Brain microvascular endothelial cell (primary cell): ENCODE results near the gene PAK2.

Source experiments
- DNase-seq: peaks from one replicate; pipeline ENCODE4 v3.0.0-alpha.2; 2020
- H3K27ac ChIP-seq: fragments of 250-450 bp; sonication (Bioruptor Pico); 2 replicates; pipeline ENCODE4 v1.5.1; 2020; ENCODE audit warnings: mild to moderate bottlenecking, moderate library complexity
- H3K27me3 ChIP-seq: fragments of 250-450 bp; sonication (Bioruptor Pico); replicated peaks from 2 replicates; pipeline ENCODE4 v1.5.1; 2020; ENCODE audit warnings: mild to moderate bottlenecking
- H3K36me3 ChIP-seq: fragments of 250-450 bp; sonication (Bioruptor Pico); replicated peaks from 2 replicates; pipeline ENCODE4 v1.5.1; 2020; ENCODE audit warnings: mild to moderate bottlenecking
- H3K4me3 ChIP-seq: 2 replicates; pipeline ENCODE4 v1.5.1; 2011; ENCODE audit warnings: low read depth, mild to moderate bottlenecking, control low read depth, low read length, moderate library complexity
- CTCF ChIP-seq: IDR thresholded peaks from 2 replicates; pipeline ENCODE4 v1.5.1; 2011; ENCODE audit warnings: low read depth, mild to moderate bottlenecking, moderate library complexity, low read length, control low read depth, inconsistent platforms; ENCODE audit errors: missing control alignments
- in situ Hi-C: cut with HindIII; loops from 2 replicates; pipeline ENCODE4 v1.10.0; 2017; ENCODE audit warnings: low sequenced_read_pairs, low pct_ligation_motif_present

Gene PAK2

GRCh38 chr3:196739671-196740480, at the start of gene PAK2:
PAK2 (plus strand) TSS chr3:196739857; CDS start chr3:196782647, 42,790 bp downstream.
- TF ChIP-seq CTCF: peak; percentile 1
- H3K4me3 ChIP-seq: peak within 1 kb of the TSS; percentile 71
- peak within 1 kb of the TSS; percentile 93 for H3K27ac ChIP-seq
- H3K27me3 ChIP-seq: no peaks in the 10 kb centered on the region
- DNase-seq: peak; percentile 76
- in situ Hi-C loops: no loop called here
- peaks cover 3% of the 10 kb centered on the region for H3K36me3 ChIP-seq

GRCh38 chr3:196689941-196690660, 49.6 kb upstream of the PAK2 start:
- no peak for DNase-seq
- no peak overlapping the region for H3K4me3 ChIP-seq
- H3K27me3 ChIP-seq: no peaks in the 10 kb centered on the region
- no peak for TF ChIP-seq CTCF
- no peak overlapping the region for H3K27ac ChIP-seq
- H3K36me3 ChIP-seq: no peaks in the 10 kb centered on the region
- in situ Hi-C loops: no loop called here

DNA sequence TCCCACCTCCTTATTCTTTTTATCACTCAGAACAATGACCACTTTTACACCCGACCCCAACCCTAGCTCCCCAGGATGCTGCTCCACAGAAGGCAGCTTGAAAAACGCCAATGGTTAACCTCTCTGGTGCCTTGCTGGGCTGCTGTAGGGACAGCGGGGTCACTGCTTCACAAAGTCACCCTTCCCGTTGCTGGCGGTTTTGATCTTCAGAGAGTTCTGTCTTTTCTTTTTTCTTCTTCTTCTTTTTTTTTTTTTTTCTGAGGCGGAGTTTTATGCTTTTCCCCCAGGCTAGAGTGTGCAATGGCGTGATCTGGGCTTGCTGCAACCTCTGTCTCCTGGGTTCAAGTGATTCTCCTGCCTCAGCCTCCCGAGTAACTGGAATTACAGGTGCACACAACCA, 48.3 kb upstream of the PAK2 start:
- no peak overlapping the region for H3K4me3 ChIP-seq
- H3K27me3 ChIP-seq: no peaks in the 10 kb centered on the region
- no peak for DNase-seq
- H3K36me3 ChIP-seq: no peaks in the 10 kb centered on the region
- in situ Hi-C loops: no loop called here
- TF ChIP-seq CTCF: no peak
- H3K27ac ChIP-seq: no peak overlapping the region

- H3K27me3 ChIP-seq: no peaks in the 10 kb centered on the region
- H3K36me3 ChIP-seq: no peaks in the 10 kb centered on the region
- in situ Hi-C loops: no loop called here
- no peak for DNase-seq
- no peak overlapping the region for H3K27ac ChIP-seq
- no peak overlapping the region for H3K4me3 ChIP-seq
- peak; percentile 7 for TF ChIP-seq CTCF
These were observed 45.4 kb upstream of the PAK2 start for GRCh38 chr3:196694202-196694638.

DNA sequence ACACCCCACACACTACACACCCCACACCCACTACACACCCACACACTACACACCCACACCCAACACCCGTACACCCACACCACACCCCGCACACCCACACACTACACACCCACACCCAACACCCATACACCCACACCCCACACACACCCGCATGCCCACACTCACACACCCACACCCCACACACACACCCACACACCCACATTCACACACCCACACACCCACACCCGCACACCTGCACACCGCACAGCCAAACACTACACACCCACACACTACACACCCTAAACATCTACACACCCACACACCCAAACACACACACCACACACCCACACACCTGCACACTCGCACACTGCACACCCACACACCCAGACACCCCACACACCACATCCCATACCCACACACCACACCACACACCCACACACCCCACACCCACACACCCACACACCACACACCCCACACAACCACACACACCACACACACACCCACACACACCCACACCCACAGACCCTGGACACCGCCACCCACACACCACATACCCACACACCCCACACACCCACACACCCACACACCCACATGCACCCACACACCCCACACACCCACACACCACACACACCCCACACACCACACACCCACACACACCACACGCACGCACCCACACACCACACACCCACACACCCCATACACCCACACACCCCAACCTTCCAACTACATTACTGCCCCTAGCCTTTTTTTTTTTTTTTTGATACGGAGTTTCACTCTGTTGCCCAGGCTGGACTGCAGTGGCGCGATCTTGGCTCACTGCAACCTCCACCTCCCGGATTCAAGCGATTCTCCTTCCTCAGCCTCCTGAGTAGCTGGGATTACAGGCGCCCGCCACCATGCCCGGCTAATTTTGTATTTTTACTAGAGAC, 44.5 kb upstream of the PAK2 start:
- in situ Hi-C loops: no loop called here
- H3K27ac ChIP-seq: no peak overlapping the region
- DNase-seq: no peak
- no peaks in the 10 kb centered on the region for H3K36me3 ChIP-seq
- no peaks in the 10 kb centered on the region for H3K27me3 ChIP-seq
- H3K4me3 ChIP-seq: no peak overlapping the region
- TF ChIP-seq CTCF: no peak
